ENCODE data around the gene LRRC47.
"Not testable (repeated sequence)": the region's sequence is repeated elsewhere in the genome, so short reads cannot be mapped to it uniquely, and the experiment has no call there.

Gene LRRC47

GRCh38 chr1:3814771-3815561, 18.7 kb upstream of the LRRC47 start:
- no peak for DNase-seq

- DNase-seq: no peak
These were observed 17.8 kb upstream of the LRRC47 start for GRCh38 chr1:3814065-3814464.

- DNase-seq: no peak
These were observed 15.3 kb upstream of the LRRC47 start for GRCh38 chr1:3811595-3811911.

GRCh38 chr1:3810149-3810761, 14.0 kb upstream of the LRRC47 start:
- peak; percentile 19 for DNase-seq

GRCh38 chr1:3809680-3810079, 13.4 kb upstream of the LRRC47 start:
- no peak for DNase-seq

- DNase-seq: no peak
These were observed 11.5 kb upstream of the LRRC47 start for GRCh38 chr1:3807769-3808168.

- DNase-seq: no peak
These were observed 8.7 kb upstream of the LRRC47 start for GRCh38 chr1:3805038-3805437.

- DNase-seq: not testable (repeated sequence)
These were observed 8.3 kb upstream of the LRRC47 start for GRCh38 chr1:3804627-3804944.

GRCh38 chr1:3803905-3804626, 7.8 kb upstream of the LRRC47 start:
- no peak for DNase-seq

- not testable (repeated sequence) for DNase-seq
These were observed 4.5 kb upstream of the LRRC47 start for GRCh38 chr1:3800795-3801194.

GRCh38 chr1:3799976-3800685, 3.8 kb upstream of the LRRC47 start:
- DNase-seq: no peak

GRCh38 chr1:3795453-3796214, 664 bp downstream of the LRRC47 start:
- no peak for DNase-seq

GRCh38 chr1:3790952-3791351, 5.3 kb downstream of the LRRC47 start:
- DNase-seq: no peak

- no peak for DNase-seq
These were observed 5.8 kb downstream of the LRRC47 start for GRCh38 chr1:3790500-3790923.

- DNase-seq: no peak
These were observed 6.6 kb downstream of the LRRC47 start for GRCh38 chr1:3789421-3790300.

GRCh38 chr1:3788756-3789420, 7.4 kb downstream of the LRRC47 start:
- no peak for DNase-seq

- DNase-seq: no peak
These were observed 8.3 kb downstream of the LRRC47 start for GRCh38 chr1:3787745-3788605.

GRCh38 chr1:3787349-3787715, 9.0 kb downstream of the LRRC47 start:
- DNase-seq: no peak

- no peak for DNase-seq
These were observed 9.6 kb downstream of the LRRC47 start for GRCh38 chr1:3786468-3787348.
